Left cardiac atrium (tissue), 4 donors: ENCODE results near the gene ODC1. TPM values are rescaled to one million over a fixed set of nuclear protein-coding genes. Genes with fewer than 3 reads are reported as not detected.

Source experiments
- ATAC-seq, 2 donors: fragments of 200-7000 bp; cut with Tn5 transposase; one replicate each; pipeline ENCODE4 v1.9.1; 2020; ENCODE audit warnings: mild to moderate bottlenecking in 2 of 2, moderate library complexity in 2 of 2
- DNase-seq: peaks from one replicate; pipeline ENCODE4 v3.0.0-alpha.2; 2020
- intact Hi-C, 2 donors: fragments of 100-400 bp; cut with DNase I; formaldehyde crosslinking; loops; one replicate each; pipeline versions ENCODE4 v1.14.1 to v1.15.1; 2022 to 2023
- total RNA-seq, 2 donors: library from RNA; stranded (reverse); fragmentation: NEBNext Ultra II Directional; extraction: Animal tissue kit (Norgen Biotek cat#: 25700); gene quantifications; one replicate each; pipeline ENCODE4 v1.2.1, GENCODE V29; 2021
- donor health status: DM: no; HTN: yes; CAD: no.
- donor health status: DM: no; HTN: yes; CAD: no; lungs with severe emphysema.
- donor health status: DM: yes; HTN: yes; CAD: no.
- donor health status: Dilated cardiomyopathy.

Gene ODC1
- total RNA-seq, 2 donors from 2014 or later: 26.7 to 40.5 TPM

GRCh38 chr2:10439971-10440370 is 8.2 kb downstream of the ODC1 start:
- intact Hi-C loops: loop anchor here (5.0 to 10.0 kb wide), 6 partner anchors 298 to 625 kb away; partner anchors contain the start of gene RRM2 (in 1 of the 2)
- no peak for ATAC-seq
- no peak for DNase-seq

GRCh38 chr2:10439185-10439879 is 8.8 kb downstream of the ODC1 start:
- ATAC-seq: peak in 1 of 2 donors; percentile 20
- DNase-seq: no peak
- intact Hi-C loops: loop anchor here (5.0 to 10.0 kb wide), 6 partner anchors 297 to 625 kb away; partner anchors contain the start of gene RRM2 (in 1 of the 2)

GRCh38 chr2:10438688-10439087 is 9.4 kb downstream of the ODC1 start:
- ATAC-seq: no peak
- DNase-seq: no peak
- intact Hi-C loops: loop anchor here (5.0 to 10.0 kb wide), 6 partner anchors 296 to 624 kb away; partner anchors contain the start of gene RRM2 (in 1 of the 2)

- ATAC-seq: no peak
- intact Hi-C loops: loop anchor here (5.0 to 10.0 kb wide), 6 partner anchors 296 to 623 kb away; partner anchors contain the start of gene RRM2 (in 1 of the 2)
Measured at GRCh38 chr2:10437806-10438205, 10.3 kb downstream of the ODC1 start.

GRCh38 chr2:10436583-10437110 is 11.5 kb downstream of the ODC1 start:
- ATAC-seq (no peak), DNase-seq (no peak)
- intact Hi-C loops: loop anchor here (5.0 to 10.0 kb wide), 6 partner anchors 294 to 622 kb away; partner anchors contain the start of gene RRM2 (in 1 of the 2)

More at GRCh38 chr2:10437806-10438205, 10.3 kb downstream of the ODC1 start:
- no peak for DNase-seq

- DNase-seq (no peak), ATAC-seq (no peak)
- intact Hi-C loops: loop anchor here (5.0 to 10.0 kb wide), 6 partner anchors 294 to 621 kb away; partner anchors contain the start of gene RRM2 (in 1 of the 2)
Measured at GRCh38 chr2:10435820-10436204, 12.3 kb downstream of the ODC1 start.

- peak; percentile 80 to 86 for ATAC-seq
- peak; percentile 78 for DNase-seq
- intact Hi-C loops: loop anchor here (5.0 to 10.0 kb wide), 6 partner anchors 293 to 620 kb away; partner anchors contain the start of gene RRM2 (in 1 of the 2)
Measured at GRCh38 chr2:10434886-10435819, 13.0 kb downstream of the ODC1 start.

GRCh38 chr2:10433947-10434885 is 13.9 kb downstream of the ODC1 start:
- ATAC-seq (peak in 1 of 2 donors; percentile 4), DNase-seq (no peak)
- intact Hi-C loops: loop anchor here in 1 of 2 donors (10.0 kb wide), 1 partner anchor 619 kb away; no protein-coding TSS in a partner anchor

GRCh38 chr2:10433264-10433946 is 14.7 kb downstream of the ODC1 start:
- intact Hi-C loops: loop anchor here in 1 of 2 donors (10.0 kb wide), 1 partner anchor 619 kb away; no protein-coding TSS in a partner anchor
- ATAC-seq (no peak), DNase-seq (no peak)

- ATAC-seq: peak; percentile 32 to 65
- intact Hi-C loops: loop anchor here in 1 of 2 donors (10.0 kb wide), 1 partner anchor 618 kb away; no protein-coding TSS in a partner anchor
- DNase-seq: no peak
Measured at GRCh38 chr2:10432311-10433181, 15.6 kb downstream of the ODC1 start.

GRCh38 chr2:10431797-10432196 is 16.3 kb downstream of the ODC1 start:
- no peak for DNase-seq
- peak in 1 of 2 donors; percentile 22 for ATAC-seq
- intact Hi-C loops: loop anchor here in 1 of 2 donors (10.0 kb wide), 1 partner anchor 617 kb away; no protein-coding TSS in a partner anchor

- ATAC-seq: no peak
- intact Hi-C loops: loop anchor here in 1 of 2 donors (10.0 kb wide), 1 partner anchor 616 kb away; no protein-coding TSS in a partner anchor
- DNase-seq: no peak
Measured at GRCh38 chr2:10430886-10431622, 17.1 kb downstream of the ODC1 start.

GRCh38 chr2:10428924-10429323 is 19.2 kb downstream of the ODC1 start:
- ATAC-seq: no peak
- intact Hi-C loops: no loop called here
- DNase-seq: no peak

- ATAC-seq (no peak), DNase-seq (no peak)
- intact Hi-C loops: no loop called here
Measured at GRCh38 chr2:10428355-10428754, 19.8 kb downstream of the ODC1 start.

- no peak for DNase-seq
- no peak for ATAC-seq
- intact Hi-C loops: no loop called here
Measured at GRCh38 chr2:10427618-10427949, 20.5 kb downstream of the ODC1 start.
